Measurements from ENCODE around the gene WIPF2. TPM values are rescaled to one million over a fixed set of nuclear protein-coding genes. Genes with fewer than 3 reads are reported as not detected.

Gene WIPF2, protein sequence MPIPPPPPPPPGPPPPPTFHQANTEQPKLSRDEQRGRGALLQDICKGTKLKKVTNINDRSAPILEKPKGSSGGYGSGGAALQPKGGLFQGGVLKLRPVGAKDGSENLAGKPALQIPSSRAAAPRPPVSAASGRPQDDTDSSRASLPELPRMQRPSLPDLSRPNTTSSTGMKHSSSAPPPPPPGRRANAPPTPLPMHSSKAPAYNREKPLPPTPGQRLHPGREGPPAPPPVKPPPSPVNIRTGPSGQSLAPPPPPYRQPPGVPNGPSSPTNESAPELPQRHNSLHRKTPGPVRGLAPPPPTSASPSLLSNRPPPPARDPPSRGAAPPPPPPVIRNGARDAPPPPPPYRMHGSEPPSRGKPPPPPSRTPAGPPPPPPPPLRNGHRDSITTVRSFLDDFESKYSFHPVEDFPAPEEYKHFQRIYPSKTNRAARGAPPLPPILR
- 10 to 100 TPM; 18.4 to 23.6 TPM for total RNA-seq

DNA sequence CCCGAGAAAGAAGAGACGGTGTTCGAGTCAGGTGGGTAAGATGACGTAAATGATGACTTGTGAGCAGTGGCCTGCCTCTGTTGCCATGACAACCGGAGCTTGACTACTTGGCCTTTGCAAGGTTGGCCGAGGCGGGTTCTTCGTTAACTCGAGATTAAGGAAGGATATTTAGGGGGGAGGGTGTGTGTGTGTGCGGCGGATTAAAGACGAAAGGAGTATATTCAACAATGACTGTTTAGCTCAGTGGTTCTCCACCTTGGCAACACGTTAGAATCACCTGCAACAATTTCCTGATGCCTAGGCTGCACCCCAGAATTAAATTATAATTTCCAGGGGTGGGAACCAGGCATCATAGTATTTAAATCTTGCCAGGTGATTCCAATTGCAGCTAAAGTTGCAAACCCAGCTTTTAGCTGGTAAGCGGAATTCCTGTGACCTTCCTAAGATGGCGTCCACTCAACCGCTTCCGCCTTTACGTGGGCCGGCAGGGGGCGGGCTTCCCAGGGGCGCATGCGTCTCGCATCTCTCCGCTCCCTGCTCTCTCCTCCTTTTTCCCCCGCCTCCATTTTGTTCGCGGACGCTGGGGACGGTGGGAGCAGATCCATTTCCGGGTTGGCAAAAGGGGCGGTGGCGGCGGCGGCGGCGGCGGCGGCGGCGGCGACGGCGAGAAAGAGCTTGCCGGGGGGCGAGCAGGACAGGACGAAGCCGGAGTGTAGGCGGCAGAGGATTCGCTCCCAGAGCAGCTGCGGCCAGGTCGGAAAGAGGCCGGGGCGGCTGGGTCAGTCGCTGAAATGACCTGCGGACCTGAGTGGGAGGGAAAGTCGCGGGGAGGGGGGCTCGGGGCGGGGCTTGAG lies at the start of gene WIPF2:
TSS of gene WIPF2 (plus strand) at position 565 of the 854 bp plus-strand sequence. CDS start 37,156 bp downstream, outside the sequence.
- POLR2A ChIA-PET, result interaction anchor here (0.9 to 1.8 kb wide), 6 partner anchors 65 to 758 kb away, joined by 3 to 9 read pairs (median 4); partner anchors contain the start of genes CASC3, CDK12 and NR1D1
- CTCF ChIA-PET, result interaction anchor here (0.5 to 3.0 kb wide), 23 partner anchors 8 to 1546 kb away, joined by 3 to 12 read pairs (median 4); no protein-coding TSS in a partner anchor
- peak within 1 kb of the TSS; percentile 100 for H3K27ac Mint-ChIP-seq
- peaks cover 26% of the 10 kb centered on the region for H3K4me1 Mint-ChIP-seq
- intact Hi-C loops (cut with DNase I, micrococcal nuclease), result loop anchor here (1.0 to 5.0 kb wide), 15 partner anchors 42 to 1448 kb away; partner anchors contain the start of genes CDC6 (in 2 of the 2), CASC3 (in 1 of the 2), CDK12 (in 1 of the 2) and MED24 (in 1 of the 2)
- DNase-seq (peak; percentile 98), ATAC-seq (peak; percentile 96)
- H3K9me3 Mint-ChIP-seq (ENCODE audit: low read depth), result no peaks in the 10 kb centered on the region
- H3K27me3 Mint-ChIP-seq, result no peaks in the 10 kb centered on the region
- peaks cover 7% of the 10 kb centered on the region for H3K36me3 Mint-ChIP-seq (ENCODE audit: low read depth)
- peak within 1 kb of the TSS; percentile 89 for H3K4me3 Mint-ChIP-seq

DNA sequence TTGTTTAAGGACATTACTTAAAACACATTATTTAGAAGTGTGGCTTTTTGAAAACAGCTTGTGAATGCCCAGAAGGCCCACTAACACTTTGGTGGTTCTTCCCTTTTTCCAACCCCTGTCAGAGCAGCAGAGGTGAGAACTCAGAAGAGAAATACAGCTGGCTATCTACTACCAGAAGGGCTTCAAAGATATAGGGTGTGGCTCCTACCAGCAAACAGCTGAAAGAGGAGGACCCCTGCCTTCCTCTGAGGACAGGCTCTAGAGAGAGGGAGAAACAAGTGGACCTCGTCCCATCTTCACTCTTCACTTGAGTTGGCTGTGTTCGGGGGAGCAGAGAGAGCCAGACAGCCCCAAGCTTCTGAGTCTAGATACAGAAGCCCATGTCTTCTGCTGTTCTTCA lies 48.8 kb upstream of the WIPF2 start:
- POLR2A ChIA-PET, result no interaction called here
- peaks cover 47% of the 10 kb centered on the region for H3K36me3 Mint-ChIP-seq (ENCODE audit: low read depth)
- no peaks in the 10 kb centered on the region for H3K9me3 Mint-ChIP-seq (ENCODE audit: low read depth)
- intact Hi-C loops (cut with DNase I, micrococcal nuclease), result no loop called here
- CTCF ChIA-PET, result interaction anchor here (0.6 to 1.4 kb wide), 7 partner anchors 16 to 974 kb away, joined by 3 to 11 read pairs (median 3); partner anchors contain the start of genes CASC3 and RPL19
- no peak overlapping the region for H3K27ac Mint-ChIP-seq
- no peaks in the 10 kb centered on the region for H3K4me1 Mint-ChIP-seq
- no peak overlapping the region for H3K4me3 Mint-ChIP-seq
- no peak for ATAC-seq
- no peaks in the 10 kb centered on the region for H3K27me3 Mint-ChIP-seq
- DNase-seq, result no peak

DNA sequence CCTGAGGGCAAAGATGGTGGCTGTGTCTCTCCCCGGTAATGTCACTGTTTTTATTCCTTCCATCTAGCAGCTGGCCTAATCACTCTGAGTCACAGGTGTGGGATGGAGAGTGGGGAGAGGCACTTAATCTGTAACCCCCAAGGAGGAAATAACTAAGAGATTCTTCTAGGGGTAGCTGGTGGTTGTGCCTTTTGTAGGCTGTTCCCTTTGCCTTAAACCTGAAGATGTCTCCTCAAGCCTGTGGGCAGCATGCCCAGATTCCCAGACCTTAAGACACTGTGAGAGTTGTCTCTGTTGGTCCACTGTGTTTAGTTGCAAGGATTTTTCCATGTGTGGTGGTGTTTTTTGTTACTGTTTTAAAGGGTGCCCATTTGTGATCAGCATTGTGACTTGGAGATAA lies 47.4 kb upstream of the WIPF2 start:
- CTCF ChIA-PET, result interaction anchor here (0.7 to 1.3 kb wide), 2 partner anchors 10 to 633 kb away, joined by 3 read pairs; no protein-coding TSS in a partner anchor
- intact Hi-C loops (cut with DNase I, micrococcal nuclease), result no loop called here
- no peak overlapping the region for H3K27ac Mint-ChIP-seq
- DNase-seq, result no peak
- H3K36me3 Mint-ChIP-seq (ENCODE audit: low read depth), result peaks cover 42% of the 10 kb centered on the region
- no peak for ATAC-seq
- H3K27me3 Mint-ChIP-seq, result no peaks in the 10 kb centered on the region
- no peaks in the 10 kb centered on the region for H3K9me3 Mint-ChIP-seq (ENCODE audit: low read depth)
- no peak overlapping the region for H3K4me3 Mint-ChIP-seq
- POLR2A ChIA-PET, result no interaction called here
- peaks cover 3% of the 10 kb centered on the region for H3K4me1 Mint-ChIP-seq

DNA sequence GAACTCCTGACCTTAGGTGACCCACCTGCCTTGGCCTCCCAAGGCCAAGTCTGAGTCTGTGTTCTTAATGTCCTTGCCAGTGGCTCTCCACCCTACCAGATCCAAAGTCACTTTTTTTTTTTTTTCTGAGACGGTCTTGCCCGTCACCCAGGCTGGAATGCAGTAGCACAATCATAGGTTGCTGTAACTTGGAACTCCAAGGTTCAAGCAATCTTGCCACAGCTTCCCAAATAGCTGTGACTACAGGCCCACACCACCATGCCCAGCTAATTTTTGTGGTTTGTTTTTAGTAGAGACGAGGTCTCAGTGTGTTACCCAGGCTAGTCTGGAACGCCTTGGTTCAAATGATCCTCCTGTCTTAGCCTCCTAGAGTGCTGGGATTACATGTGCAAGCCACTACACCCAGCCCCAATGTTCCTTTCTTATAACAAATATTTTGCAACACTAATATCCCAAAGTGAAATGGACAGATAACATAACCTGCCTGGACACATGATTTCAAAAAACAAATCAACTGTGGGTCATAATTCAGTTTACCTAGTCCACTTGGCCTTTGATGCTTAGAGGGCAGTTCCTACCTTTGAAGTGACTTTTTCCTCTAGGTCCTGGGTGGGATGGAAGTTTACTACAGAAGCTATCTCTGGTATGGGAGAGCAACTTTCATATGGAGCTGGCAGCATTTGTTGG lies 45.9 kb upstream of the WIPF2 start:
- POLR2A ChIA-PET, result interaction anchor here (0.7 kb wide), 1 partner anchor 115 kb away, joined by 4 read pairs; no protein-coding TSS in a partner anchor
- intact Hi-C loops (cut with DNase I, micrococcal nuclease), result no loop called here
- H3K36me3 Mint-ChIP-seq (ENCODE audit: low read depth), result peaks cover 34% of the 10 kb centered on the region
- ATAC-seq, result no peak
- no peak overlapping the region for H3K27ac Mint-ChIP-seq
- peaks cover 8% of the 10 kb centered on the region for H3K4me1 Mint-ChIP-seq
- DNase-seq, result no peak
- no peak overlapping the region for H3K4me3 Mint-ChIP-seq
- no peaks in the 10 kb centered on the region for H3K9me3 Mint-ChIP-seq (ENCODE audit: low read depth)
- no peaks in the 10 kb centered on the region for H3K27me3 Mint-ChIP-seq
- CTCF ChIA-PET, result interaction anchor here (0.6 to 3.0 kb wide), 3 partner anchors 18 to 78 kb away, joined by 3 to 12 read pairs (median 3); no protein-coding TSS in a partner anchor

DNA sequence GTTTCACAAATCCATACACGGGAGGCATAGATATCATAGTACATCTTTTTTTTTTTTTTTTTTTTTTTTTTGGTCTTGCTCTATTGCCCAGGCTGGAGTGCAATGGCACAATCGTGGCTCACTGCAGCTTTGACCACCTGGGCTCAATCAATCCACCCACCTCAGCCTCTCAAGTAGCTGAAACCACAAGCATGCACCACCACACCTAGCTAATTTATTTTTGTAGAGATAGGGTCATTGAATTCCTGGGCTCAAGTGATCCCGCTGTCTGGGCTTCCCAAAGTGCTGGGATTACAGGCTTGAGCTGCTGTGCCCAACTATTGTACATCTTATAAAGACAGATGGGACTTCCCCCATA lies 45.3 kb upstream of the WIPF2 start:
- H3K27me3 Mint-ChIP-seq, result no peaks in the 10 kb centered on the region
- peaks cover 32% of the 10 kb centered on the region for H3K36me3 Mint-ChIP-seq (ENCODE audit: low read depth)
- DNase-seq, result no peak
- no peak overlapping the region for H3K27ac Mint-ChIP-seq
- POLR2A ChIA-PET, result no interaction called here
- intact Hi-C loops (cut with DNase I, micrococcal nuclease), result no loop called here
- no peaks in the 10 kb centered on the region for H3K9me3 Mint-ChIP-seq (ENCODE audit: low read depth)
- no peak for ATAC-seq
- peaks cover 8% of the 10 kb centered on the region for H3K4me1 Mint-ChIP-seq
- H3K4me3 Mint-ChIP-seq, result no peak overlapping the region
- CTCF ChIA-PET, result interaction anchor here (0.7 to 3.0 kb wide), 3 partner anchors 15 to 61 kb away, joined by 3 to 12 read pairs (median 3); no protein-coding TSS in a partner anchor

DNA sequence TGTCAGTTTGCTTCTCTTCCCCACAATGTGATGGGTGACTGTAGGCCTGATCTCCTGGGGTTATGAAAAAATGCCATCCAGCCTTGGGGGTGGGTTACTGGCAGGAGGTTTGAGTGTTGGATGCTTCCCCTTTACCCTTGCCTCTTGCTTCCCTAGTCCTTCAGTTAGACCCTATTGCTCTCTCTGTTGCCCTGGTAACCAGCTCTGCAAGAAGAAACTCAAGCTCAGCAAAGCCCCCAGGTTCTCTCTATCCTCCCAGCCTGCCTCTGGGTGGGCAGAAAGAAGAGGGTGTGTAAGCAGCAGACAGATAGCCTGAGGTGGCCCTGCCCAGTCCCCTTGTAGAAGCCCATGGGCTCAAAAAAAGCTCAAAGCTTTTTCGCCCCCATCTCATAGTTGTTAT lies 44.6 kb upstream of the WIPF2 start:
- H3K4me1 Mint-ChIP-seq, result peaks cover 8% of the 10 kb centered on the region
- no peak overlapping the region for H3K27ac Mint-ChIP-seq
- CTCF ChIA-PET, result interaction anchor here (0.8 to 3.0 kb wide), 5 partner anchors 14 to 147 kb away, joined by 3 to 12 read pairs (median 4); no protein-coding TSS in a partner anchor
- ATAC-seq, result no peak
- DNase-seq, result no peak
- H3K4me3 Mint-ChIP-seq, result no peak overlapping the region
- no peaks in the 10 kb centered on the region for H3K27me3 Mint-ChIP-seq
- POLR2A ChIA-PET, result interaction anchor here (0.6 kb wide), 1 partner anchor 569 kb away, joined by 5 read pairs; no protein-coding TSS in a partner anchor
- intact Hi-C loops (cut with DNase I, micrococcal nuclease), result no loop called here
- no peaks in the 10 kb centered on the region for H3K9me3 Mint-ChIP-seq (ENCODE audit: low read depth)
- peaks cover 25% of the 10 kb centered on the region for H3K36me3 Mint-ChIP-seq (ENCODE audit: low read depth)

DNA sequence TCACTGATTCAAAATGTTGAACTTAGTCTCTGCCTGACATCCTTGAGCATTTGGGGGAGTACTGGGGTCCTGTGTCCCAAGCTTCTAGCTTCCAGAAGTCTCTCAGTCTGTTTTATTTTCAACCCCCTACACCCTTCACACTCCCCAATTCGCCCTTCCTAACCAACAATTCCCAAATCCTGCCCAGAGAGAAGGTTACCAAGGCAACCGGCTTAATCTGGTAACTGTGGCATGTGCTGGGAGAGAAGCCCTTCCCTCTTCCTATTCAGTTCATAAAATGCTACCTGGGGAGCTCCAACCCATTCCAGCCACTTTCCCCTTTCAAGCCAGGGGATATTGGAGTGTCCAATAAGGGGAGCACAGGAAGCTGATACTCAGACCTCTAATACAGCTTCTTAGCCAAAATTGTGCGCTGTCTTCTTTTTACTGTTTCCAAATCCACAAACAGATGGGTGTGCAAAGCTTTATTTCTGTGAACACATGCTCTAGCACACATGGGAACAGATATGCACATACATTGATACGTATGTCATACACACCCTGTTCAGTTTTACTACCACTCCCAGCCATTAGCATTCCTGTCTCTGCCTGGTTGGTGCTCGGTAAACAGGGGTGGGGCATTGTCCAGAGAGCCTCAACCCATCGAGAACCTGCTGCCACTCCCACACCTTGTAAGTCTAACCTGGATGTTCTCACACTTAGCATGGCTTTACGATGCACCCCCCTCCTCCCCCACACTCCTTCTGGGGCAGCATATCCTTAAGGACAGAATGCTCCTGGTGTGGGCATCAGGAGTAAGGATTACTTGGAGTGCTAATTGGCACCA lies 43.0 kb upstream of the WIPF2 start:
- Mint-ChIP-seq H3K27ac (no peak overlapping the region), H3K36me3 (ENCODE audit: low read depth) (peaks cover 16% of the 10 kb centered on the region), H3K4me1 (peaks cover 8% of the 10 kb centered on the region), H3K9me3 (ENCODE audit: low read depth) (no peaks in the 10 kb centered on the region), H3K27me3 (no peaks in the 10 kb centered on the region), H3K4me3 (peak overlapping the region; percentile 53)
- ATAC-seq (no peak), DNase-seq (no peak)
- ChIA-PET POLR2A (interaction anchor here (0.7 kb wide), 2 partner anchors 16 to 28 kb away, joined by 3 to 5 read pairs; no protein-coding TSS in a partner anchor), CTCF (interaction anchor here (0.6 to 3.0 kb wide), 8 partner anchors 8 to 340 kb away, joined by 3 to 12 read pairs (median 4); no protein-coding TSS in a partner anchor)
- intact Hi-C loops (cut with DNase I, micrococcal nuclease), result loop anchor here in 1 of 2 experiments (2.0 kb wide), 2 partner anchors 55 to 63 kb away; partner anchors contain the start of gene MSL1

DNA sequence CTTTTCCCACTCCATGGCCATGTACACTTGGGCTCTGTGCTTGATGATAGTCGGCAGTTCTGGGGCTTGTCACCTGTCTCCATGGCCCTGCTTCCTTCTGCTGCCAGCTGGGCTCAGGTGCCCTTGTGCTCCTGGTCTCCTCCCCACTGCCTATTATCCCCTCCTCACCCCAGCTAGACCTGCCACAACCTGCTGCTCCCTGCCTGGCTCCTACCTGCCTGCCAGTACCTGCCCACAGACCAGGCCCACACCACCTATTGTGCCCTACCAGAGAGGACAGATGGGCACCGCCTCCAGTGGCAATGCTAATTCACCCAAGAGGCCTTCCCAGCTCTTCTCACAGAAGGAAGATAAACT lies 42.4 kb upstream of the WIPF2 start:
- DNase-seq, result peak; percentile 18
- POLR2A ChIA-PET, result no interaction called here
- intact Hi-C loops (cut with DNase I, micrococcal nuclease), result loop anchor here in 1 of 2 experiments (1.0 to 2.0 kb wide), 5 partner anchors 36 to 107 kb away; partner anchors contain the start of genes CASC3, MSL1 and WIPF2

DNA sequence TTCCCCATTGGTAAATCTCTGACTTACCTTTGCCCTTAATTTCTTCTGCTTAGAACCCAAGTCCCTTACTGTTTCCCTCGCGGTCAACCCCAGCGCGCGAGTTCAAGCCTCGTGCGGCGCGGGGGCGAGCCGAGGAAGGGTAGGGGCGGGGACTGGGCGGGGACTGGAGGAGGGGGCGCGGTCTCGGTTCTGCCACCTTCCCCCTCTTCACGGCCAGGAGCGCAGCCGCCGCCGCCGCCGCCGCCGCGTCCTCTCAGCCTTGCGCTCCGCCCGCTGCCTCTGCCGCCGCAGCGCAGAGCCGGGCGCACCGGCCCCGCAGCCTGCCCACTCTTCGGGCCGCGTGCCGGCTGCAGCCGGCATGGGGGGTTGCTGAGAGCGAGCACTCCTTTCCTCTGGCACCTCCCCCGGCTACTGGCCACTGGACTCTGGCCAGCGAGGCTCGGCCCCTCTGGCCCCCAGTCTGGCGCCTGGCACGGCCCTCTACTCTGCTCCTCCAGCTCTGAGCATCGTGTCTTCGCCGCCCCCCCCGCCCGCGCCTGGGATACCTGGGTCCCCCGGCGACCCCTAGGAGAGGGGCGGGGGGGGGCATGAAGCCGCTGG lies 41.7 kb upstream of the WIPF2 start, which contains the start of gene RAPGEFL1:
TSS of gene RAPGEFL1 (plus strand) at position 196 of the 600 bp plus-strand sequence. CDS start at position 588, 392 bp downstream.
- ChIA-PET CTCF (interaction anchor here (0.5 to 2.0 kb wide), 4 partner anchors 9 to 164 kb away, joined by 3 to 7 read pairs (median 5); no protein-coding TSS in a partner anchor), POLR2A (no interaction called here)
- Mint-ChIP-seq H3K9me3 (ENCODE audit: low read depth) (no peaks in the 10 kb centered on the region), H3K36me3 (ENCODE audit: low read depth) (peaks cover 11% of the 10 kb centered on the region), H3K4me1 (peaks cover 8% of the 10 kb centered on the region), H3K4me3 (peak within 1 kb of the TSS; percentile 53), H3K27me3 (no peaks in the 10 kb centered on the region), H3K27ac (no peak within 1 kb of the TSS)
- ATAC-seq (peak; percentile 97), DNase-seq (peak; percentile 95)
- intact Hi-C loops (cut with DNase I, micrococcal nuclease), result loop anchor here in 1 of 2 experiments (1.0 to 2.0 kb wide), 5 partner anchors 37 to 108 kb away; partner anchors contain the start of genes CASC3, MSL1 and WIPF2

More for the DNA sequence above, 42.4 kb upstream of the WIPF2 start:
- no peaks in the 10 kb centered on the region for H3K27me3 Mint-ChIP-seq
- peak; percentile 18 for ATAC-seq
- CTCF ChIA-PET, result interaction anchor here (0.6 to 1.0 kb wide), 2 partner anchors 8 to 110 kb away, joined by 3 to 7 read pairs; no protein-coding TSS in a partner anchor
- no peaks in the 10 kb centered on the region for H3K9me3 Mint-ChIP-seq (ENCODE audit: low read depth)
- H3K36me3 Mint-ChIP-seq (ENCODE audit: low read depth), result peaks cover 14% of the 10 kb centered on the region
- H3K4me3 Mint-ChIP-seq, result peak overlapping the region; percentile 53
- no peak overlapping the region for H3K27ac Mint-ChIP-seq
- peaks cover 8% of the 10 kb centered on the region for H3K4me1 Mint-ChIP-seq
